ENCODE measurements around the gene TNFAIP8L3.

GRCh38 chr15:51051776-51052175, 42.9 kb downstream of the TNFAIP8L3 start:
- TF ChIP-seq CHD2 (IDR thresholded peaks at IDR 0.05; ENCODE audit: low read length, partially characterized antibody): no peak
- no peak for TF ChIP-seq SMC3 (IDR thresholded peaks at IDR 0.05)
- TF ChIP-seq JUNB (IDR thresholded peaks at IDR 0.05): no peak
- TF ChIP-seq, protein P1, sequence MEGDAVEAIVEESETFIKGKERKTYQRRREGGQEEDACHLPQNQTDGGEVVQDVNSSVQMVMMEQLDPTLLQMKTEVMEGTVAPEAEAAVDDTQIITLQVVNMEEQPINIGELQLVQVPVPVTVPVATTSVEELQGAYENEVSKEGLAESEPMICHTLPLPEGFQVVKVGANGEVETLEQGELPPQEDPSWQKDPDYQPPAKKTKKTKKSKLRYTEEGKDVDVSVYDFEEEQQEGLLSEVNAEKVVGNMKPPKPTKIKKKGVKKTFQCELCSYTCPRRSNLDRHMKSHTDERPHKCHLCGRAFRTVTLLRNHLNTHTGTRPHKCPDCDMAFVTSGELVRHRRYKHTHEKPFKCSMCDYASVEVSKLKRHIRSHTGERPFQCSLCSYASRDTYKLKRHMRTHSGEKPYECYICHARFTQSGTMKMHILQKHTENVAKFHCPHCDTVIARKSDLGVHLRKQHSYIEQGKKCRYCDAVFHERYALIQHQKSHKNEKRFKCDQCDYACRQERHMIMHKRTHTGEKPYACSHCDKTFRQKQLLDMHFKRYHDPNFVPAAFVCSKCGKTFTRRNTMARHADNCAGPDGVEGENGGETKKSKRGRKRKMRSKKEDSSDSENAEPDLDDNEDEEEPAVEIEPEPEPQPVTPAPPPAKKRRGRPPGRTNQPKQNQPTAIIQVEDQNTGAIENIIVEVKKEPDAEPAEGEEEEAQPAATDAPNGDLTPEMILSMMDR (IDR thresholded peaks at IDR 0.05): no peak
- TF ChIP-seq JUN (IDR thresholded peaks at IDR 0.05): no peak
- TF ChIP-seq RARB (CRISPR knock-in tag; IDR thresholded peaks at IDR 0.05): no peak
- TF ChIP-seq POLR2A (IDR thresholded peaks at IDR 0.05; ENCODE audit: low read length): no peak
- TF ChIP-seq CHD4 (IDR thresholded peaks at IDR 0.05; ENCODE audit: borderline replicate concordance): no peak
